ENCODE results near the gene FAM13C. TPM values are rescaled to one million over a fixed set of nuclear protein-coding genes. Genes with fewer than 3 reads are reported as not detected.

Gene FAM13C
- total and polyA plus RNA-seq, 9 of the 15 experiments (the other 6 are each of a cell fraction or from before 2014, with no cell fraction given), result not detected

- POLR2A ChIA-PET, result interaction anchor here (1.1 kb wide), 1 partner anchor 14 kb away, joined by 4 read pairs; no protein-coding TSS in a partner anchor
- WGBS (ENCODE audit: insufficient coverage, low coverage, missing lambda C conversion rate), result 0% methylated on average over 2 of the region's 2 CpGs
- in situ Hi-C loops (cut with MboI), result no loop called here
These were observed 48.1 kb downstream of the FAM13C start for GRCh38 chr10:59314268-59314667.

DNA sequence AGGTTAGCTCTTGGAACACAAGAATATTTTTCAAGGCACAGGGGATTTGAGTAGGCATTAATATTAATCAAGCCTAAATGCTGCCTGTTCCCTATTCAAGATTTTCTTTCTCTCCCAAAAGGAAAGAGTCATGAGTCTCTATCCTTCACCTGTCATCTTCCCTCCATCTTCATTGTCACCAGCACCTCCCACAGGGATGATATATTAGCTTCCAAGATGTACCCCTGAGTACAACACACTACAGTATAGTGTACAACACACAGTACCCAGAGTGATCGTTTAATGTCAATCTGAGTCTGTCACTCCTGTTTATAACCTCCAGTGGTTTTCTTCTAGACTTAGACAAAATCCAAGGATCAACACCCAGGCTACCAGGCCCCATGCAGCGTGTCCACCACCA, 50.1 kb downstream of the FAM13C start:
- BruUV-seq (replicated peaks), result no TSS peak
- Histone ChIP-seq H4K20me1 (replicated peaks; ENCODE audit: control insufficient read depth, insufficient read depth, low read length) (no peaks in the 10 kb centered on the region), H3K9me1 (ENCODE audit: control insufficient read depth, insufficient read depth, low read length) (no peaks in the 10 kb centered on the region), H3K9ac (ENCODE audit: insufficient read depth in 1 of 2, low read depth in 2 of 2, low read length in 2 of 2) (no peak overlapping the region), H3K9me3 (replicated peaks; ENCODE audit: control insufficient read depth, insufficient read depth, low read depth, low read length) (0 out of 2 replicates have a peak, but pooled peaks cover 3% of the 10 kb centered on the region), H3K4me3 (no peak overlapping the region), H3K4me1 (replicated peaks in 1 of 2; ENCODE audit: control insufficient read depth in 2 of 2, insufficient read depth in 2 of 2, low read length in 2 of 2) (no peaks in the 10 kb centered on the region), H3K4me2 (ENCODE audit: insufficient read depth, low read length) (no peak overlapping the region), H3K27ac (ENCODE audit: extremely low read depth, low read depth, low read length) (no peak overlapping the region), H2AFZ (ENCODE audit: low read depth, low read length) (no peak overlapping the region), H3K36me3 (ENCODE audit: control insufficient read depth, insufficient read depth, low read length) (no peaks in the 10 kb centered on the region), H3K27me3 (ENCODE audit: control insufficient read depth in 2 of 2, insufficient read depth in 2 of 2, low read length in 2 of 2) (no peaks in the 10 kb centered on the region), H3K79me2 (ENCODE audit: control insufficient read depth, insufficient read depth, low read length) (no peaks in the 10 kb centered on the region)
- TF ChIP-seq FOSL1 (tag; conservative IDR thresholded peaks at IDR 0.05) (no peak), FOXA3 (CRISPR knock-in tag; conservative IDR thresholded peaks at IDR 0.05 in 1 of 2, IDR thresholded peaks at IDR 0.05 in 1 of 2) (no peak), NFATC3 (IDR thresholded peaks at IDR 0.05) (no peak), ZKSCAN3 (CRISPR knock-in tag; IDR thresholded peaks at IDR 0.05) (no peak), BRD4 (IDR thresholded peaks at IDR 0.05) (no peak), ESRRB (CRISPR knock-in tag; IDR thresholded peaks at IDR 0.05; ENCODE audit: borderline replicate concordance) (no peak), SRSF9 (IDR thresholded peaks at IDR 0.05; ENCODE audit: borderline replicate concordance, low read depth, low read length) (no peak), ZNF395 (CRISPR knock-in tag; IDR thresholded peaks at IDR 0.05) (no peak)
- in situ Hi-C loops (cut with MboI), result no loop called here
- intact Hi-C loops (cut with micrococcal nuclease), result no loop called here
- DNase-seq (ENCODE audit: extremely low read depth in 1 of 4, low spot score in 3 of 4) (no peak), FAIRE-seq (no peak), ATAC-seq (no peak)
- POLR2A ChIA-PET, result no interaction called here
- WGBS (ENCODE audit: insufficient coverage, low coverage, missing lambda C conversion rate), result 0% methylated on average over 2 of the region's 2 CpGs
- CTCF ChIA-PET (ENCODE audit: low intra/inter-chr PET ratio), result no interaction called here

More at GRCh38 chr10:59314268-59314667, 48.1 kb downstream of the FAM13C start:
- no peaks in the 10 kb centered on the region for H3K79me2 ChIP-seq (ENCODE audit: control insufficient read depth, insufficient read depth, low read length)
- TF ChIP-seq ZNF76 (CRISPR knock-in tag; IDR thresholded peaks at IDR 0.05; ENCODE audit: borderline replicate concordance), result no peak
- TF ChIP-seq PYGO2 (tag; IDR thresholded peaks at IDR 0.05), result no peak
- TF ChIP-seq ZNF780A (CRISPR knock-in tag; IDR thresholded peaks at IDR 0.05), result no peak
- TF ChIP-seq CBX3 (IDR thresholded peaks at IDR 0.05; ENCODE audit: borderline replicate concordance in 1 of 2, low read length in 2 of 2), result no peak
- TF ChIP-seq, protein P1, sequence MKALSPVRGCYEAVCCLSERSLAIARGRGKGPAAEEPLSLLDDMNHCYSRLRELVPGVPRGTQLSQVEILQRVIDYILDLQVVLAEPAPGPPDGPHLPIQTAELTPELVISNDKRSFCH (CRISPR knock-in tag; IDR thresholded peaks at IDR 0.05), result no peak
- TF ChIP-seq, protein P1 (tag; IDR thresholded peaks at IDR 0.05), result no peak
- no peak for TF ChIP-seq MCM2 (IDR thresholded peaks at IDR 0.05; ENCODE audit: low read depth)
- no peaks in the 10 kb centered on the region for H3K4me1 ChIP-seq (replicated peaks in 1 of 2; ENCODE audit: control insufficient read depth in 2 of 2, insufficient read depth in 2 of 2, low read length in 2 of 2)
- no peak for DNase-seq (ENCODE audit: extremely low read depth in 1 of 4, low spot score in 3 of 4)
- no peak overlapping the region for H2AFZ ChIP-seq (ENCODE audit: low read depth, low read length)
- no peaks in the 10 kb centered on the region for H4K20me1 ChIP-seq (replicated peaks; ENCODE audit: control insufficient read depth, insufficient read depth, low read length)
- no peaks in the 10 kb centered on the region for H3K9me1 ChIP-seq (ENCODE audit: control insufficient read depth, insufficient read depth, low read length)
- FAIRE-seq, result no peak
- no peak overlapping the region for H3K9ac ChIP-seq (ENCODE audit: insufficient read depth in 1 of 2, low read depth in 2 of 2, low read length in 2 of 2)
- no peak overlapping the region for H3K4me2 ChIP-seq (ENCODE audit: insufficient read depth, low read length)
- intact Hi-C loops (cut with micrococcal nuclease), result no loop called here
- no peak overlapping the region for H3K4me3 ChIP-seq
- no peaks in the 10 kb centered on the region for H3K36me3 ChIP-seq (ENCODE audit: control insufficient read depth, insufficient read depth, low read length)
- CTCF ChIA-PET (ENCODE audit: low intra/inter-chr PET ratio), result no interaction called here
- no peaks in the 10 kb centered on the region for H3K27me3 ChIP-seq (ENCODE audit: control insufficient read depth in 2 of 2, insufficient read depth in 2 of 2, low read length in 2 of 2)
- BruUV-seq (replicated peaks), result no TSS peak
- 0 out of 2 replicates have a peak, but pooled peaks cover 3% of the 10 kb centered on the region for H3K9me3 ChIP-seq (replicated peaks; ENCODE audit: control insufficient read depth, insufficient read depth, low read depth, low read length)
- no peak overlapping the region for H3K27ac ChIP-seq (ENCODE audit: extremely low read depth, low read depth, low read length)
- no peak for ATAC-seq
